ENCODE data around the gene OR52I2.
A peak's percentile ranks its signal among the peaks of the same experiment; 100 is the strongest.

Gene OR52I2

DNA sequence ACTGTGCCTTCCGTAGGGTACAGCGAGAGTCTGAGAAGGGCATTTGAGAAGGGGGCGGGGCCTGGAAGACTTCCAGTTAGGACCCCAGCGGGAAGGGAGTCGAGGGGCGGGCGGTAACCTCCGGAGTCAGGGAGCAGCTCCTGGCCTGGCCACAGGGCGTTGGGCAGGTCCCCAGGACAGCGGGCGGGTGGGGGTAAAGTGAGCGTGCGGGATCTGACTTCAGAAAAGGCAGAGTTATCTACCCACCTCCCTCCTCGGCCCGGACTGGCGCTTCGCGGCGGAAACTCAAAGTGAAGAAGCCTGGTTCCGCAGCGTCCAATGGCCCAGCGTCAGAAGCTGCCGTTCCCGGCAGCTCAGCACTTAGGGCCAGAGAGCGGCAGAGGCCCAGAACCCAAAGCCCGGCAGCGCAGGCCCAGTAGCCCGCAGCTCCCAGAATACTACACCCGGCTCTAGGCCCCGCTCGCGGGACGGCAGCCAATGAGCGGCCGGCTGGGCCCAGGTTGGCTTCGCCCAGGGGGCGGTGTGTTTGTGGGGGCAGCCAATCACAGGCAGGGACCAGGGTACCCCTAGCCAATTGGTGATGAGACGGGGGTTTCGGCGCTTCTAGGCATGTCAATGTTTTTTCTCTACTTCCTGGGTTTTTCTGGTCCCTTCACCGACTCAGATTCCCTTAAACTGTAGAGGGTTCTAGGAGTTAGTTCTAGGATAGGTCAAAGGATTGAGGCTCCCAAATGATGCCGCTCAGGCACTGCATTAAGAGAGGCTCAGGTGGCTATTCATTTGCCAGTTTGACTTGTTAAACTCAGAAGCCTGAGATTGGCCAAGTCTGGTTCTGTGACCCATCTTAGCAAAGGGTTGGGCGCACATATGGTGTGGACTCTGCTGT lies 26.5 kb downstream of the OR52I2 start, which contains the start of gene TRIM68:
TRIM68 (minus strand) TSS at position 451 of the 886 bp plus-strand sequence. CDS start 2,727 bp downstream, outside the sequence.
- in situ Hi-C loops (cut with HindIII; ENCODE audit: low pct_ligation_motif_present, low sequenced_read_pairs) = no loop called here
- TF ChIP-seq, protein P1, sequence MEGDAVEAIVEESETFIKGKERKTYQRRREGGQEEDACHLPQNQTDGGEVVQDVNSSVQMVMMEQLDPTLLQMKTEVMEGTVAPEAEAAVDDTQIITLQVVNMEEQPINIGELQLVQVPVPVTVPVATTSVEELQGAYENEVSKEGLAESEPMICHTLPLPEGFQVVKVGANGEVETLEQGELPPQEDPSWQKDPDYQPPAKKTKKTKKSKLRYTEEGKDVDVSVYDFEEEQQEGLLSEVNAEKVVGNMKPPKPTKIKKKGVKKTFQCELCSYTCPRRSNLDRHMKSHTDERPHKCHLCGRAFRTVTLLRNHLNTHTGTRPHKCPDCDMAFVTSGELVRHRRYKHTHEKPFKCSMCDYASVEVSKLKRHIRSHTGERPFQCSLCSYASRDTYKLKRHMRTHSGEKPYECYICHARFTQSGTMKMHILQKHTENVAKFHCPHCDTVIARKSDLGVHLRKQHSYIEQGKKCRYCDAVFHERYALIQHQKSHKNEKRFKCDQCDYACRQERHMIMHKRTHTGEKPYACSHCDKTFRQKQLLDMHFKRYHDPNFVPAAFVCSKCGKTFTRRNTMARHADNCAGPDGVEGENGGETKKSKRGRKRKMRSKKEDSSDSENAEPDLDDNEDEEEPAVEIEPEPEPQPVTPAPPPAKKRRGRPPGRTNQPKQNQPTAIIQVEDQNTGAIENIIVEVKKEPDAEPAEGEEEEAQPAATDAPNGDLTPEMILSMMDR (IDR thresholded peaks at IDR 0.05; ENCODE audit: low read depth, low read length, missing control alignments) = peak; percentile 4
- Histone ChIP-seq H3K27ac (peak within 1 kb of the TSS; percentile 69), H3K4me3 (ENCODE audit: low read depth, low read length) (peak within 1 kb of the TSS; percentile 79), H3K36me3 (replicated peaks) (no peaks in the 10 kb centered on the region), H3K27me3 (replicated peaks) (no peaks in the 10 kb centered on the region)
- peak; percentile 95 for DNase-seq

DNA sequence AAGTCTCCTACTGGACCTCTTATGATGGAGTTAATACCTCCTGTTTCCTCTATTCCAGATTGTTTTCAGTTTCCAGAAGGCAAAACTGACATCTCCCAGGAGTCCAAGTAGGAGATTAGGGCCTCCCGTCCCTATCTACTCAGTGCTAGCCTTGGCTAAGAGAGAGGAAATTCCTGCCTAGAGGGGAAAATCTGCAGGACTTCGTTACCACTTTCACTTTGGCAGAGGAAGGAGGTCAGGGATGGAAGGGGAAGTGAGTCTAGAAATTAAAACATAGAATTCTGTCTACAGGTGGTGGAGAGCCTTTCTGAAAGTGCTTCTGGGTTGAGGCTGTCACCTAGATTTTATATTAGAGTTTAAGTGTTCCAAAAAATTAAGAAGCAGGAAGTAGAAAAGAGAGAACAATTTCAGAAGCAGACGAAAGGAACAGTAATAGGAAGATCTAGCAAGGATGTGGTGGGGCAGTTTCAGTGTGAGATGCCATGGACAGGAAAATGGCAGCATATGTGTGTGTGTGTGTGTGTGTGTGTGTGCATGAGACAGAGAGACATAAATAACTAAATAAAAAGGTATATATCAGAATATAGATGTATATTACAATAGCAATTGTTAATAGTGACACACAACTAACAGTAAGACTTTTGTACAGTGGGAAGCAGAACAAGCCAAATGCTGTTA lies 28.9 kb downstream of the OR52I2 start:
- H3K27ac ChIP-seq = no peak overlapping the region
- TF ChIP-seq, protein P1 (IDR thresholded peaks at IDR 0.05; ENCODE audit: low read depth, low read length, missing control alignments) = no peak
- H3K36me3 ChIP-seq (replicated peaks) = no peaks in the 10 kb centered on the region
- H3K27me3 ChIP-seq (replicated peaks) = no peaks in the 10 kb centered on the region
- no peak overlapping the region for H3K4me3 ChIP-seq (ENCODE audit: low read depth, low read length)
- DNase-seq = no peak
- in situ Hi-C loops (cut with HindIII; ENCODE audit: low pct_ligation_motif_present, low sequenced_read_pairs) = no loop called here

DNA sequence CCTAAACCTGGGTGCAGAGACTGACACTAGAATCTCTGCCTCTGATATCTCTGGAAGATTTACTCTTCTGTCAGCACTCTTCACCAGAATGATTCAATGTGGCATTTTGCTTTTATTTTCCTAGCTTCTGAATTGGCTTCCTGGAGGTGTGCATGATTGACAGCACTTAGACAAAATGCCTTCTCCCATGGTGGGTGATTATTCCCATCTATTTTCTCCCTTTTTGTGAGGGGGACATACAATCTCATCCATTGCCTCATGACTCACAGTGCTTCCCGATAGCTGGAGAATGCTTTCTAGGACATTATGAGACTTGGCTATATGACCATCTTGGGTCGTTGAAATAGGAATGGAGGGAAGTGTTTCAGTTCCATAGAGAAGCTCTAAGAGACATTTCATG lies 30.4 kb downstream of the OR52I2 start:
- H3K4me3 ChIP-seq (ENCODE audit: low read depth, low read length) = no peak overlapping the region
- H3K36me3 ChIP-seq (replicated peaks) = no peaks in the 10 kb centered on the region
- no peaks in the 10 kb centered on the region for H3K27me3 ChIP-seq (replicated peaks)
- in situ Hi-C loops (cut with HindIII; ENCODE audit: low pct_ligation_motif_present, low sequenced_read_pairs) = no loop called here
- no peak overlapping the region for H3K27ac ChIP-seq
- TF ChIP-seq, protein P1 (IDR thresholded peaks at IDR 0.05; ENCODE audit: low read depth, low read length, missing control alignments) = no peak
- DNase-seq = no peak

GRCh38 chr11:4615856-4616444 lies 34.4 kb downstream of the OR52I2 start:
- DNase-seq = no peak
- no peaks in the 10 kb centered on the region for H3K36me3 ChIP-seq (replicated peaks)
- in situ Hi-C loops (cut with HindIII; ENCODE audit: low pct_ligation_motif_present, low sequenced_read_pairs) = no loop called here
- H3K4me3 ChIP-seq (ENCODE audit: low read depth, low read length) = no peak overlapping the region
- TF ChIP-seq, protein P1 (IDR thresholded peaks at IDR 0.05; ENCODE audit: low read depth, low read length, missing control alignments) = no peak
- no peaks in the 10 kb centered on the region for H3K27me3 ChIP-seq (replicated peaks)
- H3K27ac ChIP-seq = no peak overlapping the region

GRCh38 chr11:4619514-4619913 lies 38.0 kb downstream of the OR52I2 start:
- H3K4me3 ChIP-seq (ENCODE audit: low read depth, low read length) = no peak overlapping the region
- in situ Hi-C loops (cut with HindIII; ENCODE audit: low pct_ligation_motif_present, low sequenced_read_pairs) = no loop called here
- H3K27ac ChIP-seq = no peak overlapping the region
- TF ChIP-seq, protein P1 (IDR thresholded peaks at IDR 0.05; ENCODE audit: low read depth, low read length, missing control alignments) = no peak
- H3K27me3 ChIP-seq (replicated peaks) = no peaks in the 10 kb centered on the region
- H3K36me3 ChIP-seq (replicated peaks) = no peaks in the 10 kb centered on the region
- no peak for DNase-seq

Data from brain microvascular endothelial cell (primary cell).